Endothelial cell of hepatic sinusoid (primary cell): ENCODE measurements around the gene SLC7A8.
"Not testable (repeated sequence)": the region's sequence is repeated elsewhere in the genome, so short reads cannot be mapped to it uniquely, and the experiment has no call there.

Experiments
- in situ Hi-C: cut with HindIII; loops from 2 replicates; pipeline ENCODE4 v1.10.0; 2017; ENCODE audit warnings: low sequenced_read_pairs

SLC7A8 gene

DNA sequence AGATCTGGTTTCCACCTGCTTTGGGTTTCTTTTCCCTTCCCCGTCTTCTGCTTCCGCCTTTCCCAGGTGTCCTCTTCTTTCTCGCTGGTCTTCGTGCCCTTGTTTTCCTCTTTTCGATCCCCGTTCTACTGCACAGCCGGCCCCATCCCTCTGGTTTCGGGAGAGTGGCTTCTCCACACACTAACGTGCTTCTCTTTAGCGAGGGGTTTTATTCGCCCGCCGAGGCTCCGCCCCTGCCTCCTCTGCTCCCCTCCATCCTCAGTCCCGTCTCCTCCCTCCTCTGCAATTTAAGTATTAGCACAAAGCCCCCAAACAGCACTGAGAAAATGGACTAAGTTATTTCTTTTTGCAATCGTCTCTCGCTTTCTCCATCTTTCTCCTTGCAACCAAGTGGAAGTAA is at the start of gene SLC7A8:
Gene SLC7A8 (minus strand): TSS at position 182 of the 400 bp plus-strand sequence. CDS start 746 bp downstream, outside the sequence.
- in situ Hi-C loops: no loop called here

DNA sequence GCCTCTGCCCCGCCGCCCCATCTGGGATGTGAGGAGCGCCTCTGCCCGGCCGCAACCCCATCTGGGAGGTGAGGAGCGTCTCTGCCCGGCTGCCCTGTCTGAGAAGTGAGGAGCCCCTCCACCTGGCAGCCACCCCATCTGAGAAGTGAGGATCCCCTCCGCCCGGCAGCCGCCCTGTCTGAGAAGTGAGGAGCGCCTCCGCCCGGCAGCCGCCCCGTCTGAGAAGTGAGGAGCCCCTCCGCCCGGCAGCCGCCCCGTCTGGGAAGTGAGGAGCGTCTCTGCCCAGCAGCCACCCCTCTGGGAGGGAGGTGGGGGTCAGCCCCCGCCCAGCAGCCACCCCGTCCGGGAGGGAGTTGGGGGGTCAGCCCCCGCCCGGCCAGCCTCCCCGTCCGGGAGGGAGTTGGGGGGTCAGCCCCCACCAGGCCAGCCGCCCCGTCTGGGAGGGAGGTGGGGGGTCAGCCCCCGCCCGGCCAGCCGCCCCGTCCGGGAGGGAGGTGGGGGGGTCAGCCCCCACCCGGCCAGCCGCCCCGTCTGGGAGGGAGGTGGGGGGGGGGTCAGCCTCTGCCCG is 48.9 kb upstream of the SLC7A8 start:
- in situ Hi-C loops: not testable (repeated sequence)

DNA sequence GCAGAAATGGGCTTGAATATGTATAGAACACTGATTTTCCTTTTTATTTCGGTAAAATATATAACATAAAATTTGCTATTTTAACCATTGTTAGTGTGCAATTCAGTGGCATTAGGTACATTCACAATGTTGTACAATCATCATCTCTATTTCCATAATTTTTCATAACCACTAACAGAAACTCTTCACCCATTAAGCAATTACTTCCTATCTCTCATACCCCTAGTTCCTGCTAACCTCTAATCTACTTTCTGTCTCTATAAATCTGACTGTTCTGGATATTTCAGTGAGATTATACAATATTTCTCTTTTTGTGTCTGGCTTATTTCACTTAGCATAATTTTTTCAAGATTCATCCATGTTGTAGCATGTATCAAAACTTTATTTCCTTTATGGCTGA is 45.4 kb upstream of the SLC7A8 start:
- in situ Hi-C loops: no loop called here

DNA sequence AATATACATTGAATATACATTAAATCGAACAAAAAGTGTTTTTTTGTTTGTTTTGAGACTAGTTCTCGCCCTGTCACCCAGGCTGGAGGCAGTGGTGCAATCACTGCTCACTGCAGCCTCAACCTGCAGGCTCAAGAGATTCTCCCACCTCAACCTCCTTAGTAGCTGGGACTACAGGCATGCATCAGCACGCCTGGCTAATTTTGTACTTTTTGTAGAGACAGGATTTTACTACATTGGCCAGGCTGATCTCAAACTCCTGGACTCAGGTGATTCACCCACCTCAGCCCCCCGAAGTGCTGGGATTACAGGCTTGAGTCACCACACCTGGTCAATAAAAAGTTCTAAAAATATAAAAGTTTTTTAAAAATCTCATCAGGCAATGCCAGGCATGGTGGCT is 44.1 kb upstream of the SLC7A8 start:
- in situ Hi-C loops: no loop called here

DNA sequence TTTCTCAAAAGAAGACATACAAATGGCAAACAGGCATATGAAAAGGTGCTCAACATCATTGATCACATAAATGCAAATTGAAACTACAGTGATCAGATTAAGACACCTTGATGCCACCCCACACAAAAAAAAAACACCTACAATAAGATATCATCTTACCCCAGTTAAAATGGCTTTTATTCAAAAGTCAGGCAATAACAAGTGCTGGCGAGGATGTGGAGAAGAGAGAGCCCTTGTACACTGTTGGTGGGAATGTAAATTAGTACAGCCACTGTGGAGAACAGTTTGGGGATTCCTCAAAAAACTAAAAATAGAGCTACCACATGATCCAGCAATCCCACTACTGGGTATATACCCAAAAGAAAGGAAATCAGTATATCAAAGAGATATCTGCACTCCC is 41.5 kb upstream of the SLC7A8 start:
- in situ Hi-C loops: not testable (repeated sequence)

DNA sequence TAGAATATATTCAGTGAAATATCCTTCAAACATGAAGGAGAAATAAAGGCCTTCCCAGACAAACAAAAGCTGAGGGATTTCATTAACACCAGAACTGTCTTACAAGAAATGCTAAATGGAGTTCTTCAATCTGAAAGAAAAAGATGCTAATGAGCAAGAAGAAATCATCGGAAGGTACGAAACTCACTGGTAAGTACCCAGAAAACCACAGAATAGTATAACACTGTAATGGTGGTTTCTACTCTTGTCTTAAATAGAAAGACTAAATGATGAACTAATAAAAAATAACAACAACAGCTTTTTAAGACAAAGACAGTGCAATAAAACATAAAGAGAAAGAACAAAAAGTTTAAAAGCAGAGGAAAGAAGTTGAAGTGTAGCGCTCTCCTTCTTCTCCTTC is 35.6 kb upstream of the SLC7A8 start:
- in situ Hi-C loops: no loop called here

- in situ Hi-C loops: no loop called here
Observed at GRCh38 chr14:23217032-23218020, 33.9 kb upstream of the SLC7A8 start.

DNA sequence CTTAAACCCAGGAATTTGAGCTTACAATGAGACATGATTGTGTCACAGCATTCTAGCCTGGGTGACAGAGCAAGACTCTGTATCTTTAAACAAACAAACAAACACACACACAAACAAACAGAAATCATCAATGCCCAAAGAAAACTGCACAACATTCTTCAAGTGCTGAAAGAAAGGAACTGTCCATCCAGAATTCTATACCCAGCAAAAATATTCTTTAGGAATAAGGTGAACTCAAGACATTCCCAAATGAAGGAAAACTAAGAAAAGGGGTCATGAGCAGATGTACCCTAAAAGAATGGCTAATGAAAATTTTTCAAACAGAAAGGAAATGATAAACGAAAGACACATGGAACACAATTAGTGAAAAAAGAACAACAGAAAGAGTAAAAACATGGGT is 32.0 kb upstream of the SLC7A8 start:
- in situ Hi-C loops: no loop called here

GRCh38 chr14:23209651-23210423 is 26.4 kb upstream of the SLC7A8 start:
- in situ Hi-C loops: no loop called here

DNA sequence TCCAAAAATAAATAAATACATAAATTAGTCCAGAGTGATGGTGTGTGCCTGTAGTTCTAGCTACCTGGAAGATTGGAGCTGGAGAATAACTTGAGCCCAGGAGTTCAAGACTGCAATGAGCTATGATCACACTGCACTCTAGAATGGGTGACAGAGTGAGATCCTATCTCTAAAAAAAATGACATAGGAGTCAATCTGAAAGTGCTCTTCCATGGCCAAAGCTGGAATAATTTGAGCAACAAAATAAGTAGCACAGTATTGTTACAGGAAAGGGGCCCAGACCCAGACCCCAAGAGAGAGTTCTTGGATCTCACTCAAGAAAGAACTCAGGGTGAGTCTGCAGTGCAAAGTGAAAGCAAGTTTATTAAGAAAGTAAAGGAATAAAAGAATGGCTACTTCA is 24.9 kb upstream of the SLC7A8 start:
- in situ Hi-C loops: no loop called here

DNA sequence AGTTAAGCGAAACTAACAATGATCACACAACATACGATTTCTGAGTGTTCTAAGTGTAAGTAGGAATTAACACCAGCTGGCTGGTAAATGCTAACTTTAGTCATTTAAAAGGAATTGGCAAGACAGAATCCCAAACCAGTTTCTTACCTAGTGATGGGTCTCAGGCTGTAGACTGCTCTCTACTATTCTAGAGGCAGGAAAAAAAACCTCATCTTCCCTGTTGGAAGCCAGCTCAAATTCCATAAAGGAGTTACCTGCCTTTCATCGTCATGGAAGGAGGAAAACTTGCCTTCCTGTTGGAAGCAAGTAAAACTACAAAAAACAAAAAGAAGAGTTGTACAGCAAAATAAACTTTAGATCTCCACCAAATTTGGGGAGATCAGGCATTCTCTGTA is 23.7 kb upstream of the SLC7A8 start:
- in situ Hi-C loops: no loop called here

DNA sequence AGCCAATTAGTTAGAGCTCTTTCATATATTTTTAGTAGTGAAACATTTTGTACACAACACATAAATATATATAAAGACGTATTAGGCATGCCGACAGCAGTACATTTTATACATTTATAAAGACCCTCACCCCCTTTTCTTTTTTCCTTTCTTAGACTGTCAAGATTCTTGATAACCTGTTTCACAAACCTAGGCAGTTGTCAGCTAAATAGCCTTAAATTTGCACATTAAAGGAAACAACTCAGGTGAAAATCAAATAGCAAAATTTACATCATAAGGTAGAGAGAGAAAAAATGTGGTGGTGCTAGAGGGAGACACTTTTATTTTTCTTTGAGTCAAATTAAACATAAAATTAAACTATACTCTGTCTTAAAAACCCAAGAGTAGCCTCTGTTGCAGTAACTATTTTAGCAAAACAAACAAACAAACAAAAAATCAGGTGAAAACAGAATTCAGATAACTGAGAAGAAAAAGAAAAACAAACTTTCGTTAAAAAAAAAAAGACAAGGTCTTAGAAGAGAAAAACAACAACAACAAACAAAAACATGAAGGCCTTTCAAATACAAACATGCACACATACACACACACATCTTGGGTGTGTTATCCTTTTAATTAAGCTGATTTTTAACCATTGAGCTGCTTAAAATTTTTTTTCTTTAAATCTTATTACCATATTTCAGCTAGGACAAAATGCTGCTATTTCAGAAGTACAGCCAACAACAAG is 23.1 kb upstream of the SLC7A8 start:
- in situ Hi-C loops: no loop called here

DNA sequence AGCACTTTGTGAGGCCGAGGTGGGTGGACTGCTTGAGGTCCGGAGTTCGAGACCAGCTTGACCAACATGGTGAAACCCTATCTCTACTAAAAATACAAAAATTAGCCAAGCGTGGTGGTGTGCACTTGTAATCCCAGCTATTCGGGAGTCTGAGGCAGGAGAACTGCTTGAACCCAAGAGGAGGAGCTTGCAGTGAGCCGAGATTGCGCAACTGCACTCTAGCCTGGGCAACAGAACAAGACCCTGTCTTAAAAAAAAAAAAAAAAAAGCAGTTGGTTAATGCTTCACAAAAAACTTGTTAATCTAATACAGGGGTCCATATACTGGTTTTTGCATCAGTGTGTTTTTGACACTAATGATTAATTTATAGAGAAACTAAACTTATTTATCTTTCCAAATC is 18.5 kb upstream of the SLC7A8 start:
- in situ Hi-C loops: no loop called here

GRCh38 chr14:23199141-23199540 is 15.7 kb upstream of the SLC7A8 start:
- in situ Hi-C loops: not testable (repeated sequence)

DNA sequence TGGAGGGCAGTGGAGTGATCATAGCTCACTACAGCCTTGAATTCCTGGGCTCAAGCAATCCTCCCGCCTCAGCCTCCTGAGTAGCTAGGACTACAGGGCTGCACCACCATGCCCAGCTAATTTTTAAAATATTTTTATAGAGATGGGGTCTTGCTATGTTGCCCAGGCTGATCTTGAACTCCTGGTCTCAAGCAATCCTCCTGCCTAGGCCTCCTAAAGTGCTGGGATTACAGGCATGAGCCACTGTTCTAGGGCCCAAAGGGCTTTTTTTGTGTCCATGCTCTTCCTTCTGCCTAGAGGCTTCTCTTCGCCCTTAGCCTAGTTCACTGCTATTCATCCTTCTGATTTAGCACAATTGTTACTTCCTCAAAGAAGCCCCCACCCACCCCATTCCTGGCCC is 13.0 kb upstream of the SLC7A8 start:
- in situ Hi-C loops: not testable (repeated sequence)

- in situ Hi-C loops: no loop called here
Observed at GRCh38 chr14:23195552-23196101, 12.2 kb upstream of the SLC7A8 start.

GRCh38 chr14:23193432-23193831 is 10.0 kb upstream of the SLC7A8 start:
- in situ Hi-C loops: no loop called here

GRCh38 chr14:23187925-23188324 is 4.5 kb upstream of the SLC7A8 start:
- in situ Hi-C loops: loop anchor here (5.0 kb wide), 1 partner anchor 71 kb away; the partner anchor contains the start of gene CEBPE

- in situ Hi-C loops: loop anchor here (5.0 kb wide), 1 partner anchor 70 kb away; the partner anchor contains the start of gene CEBPE
Observed at GRCh38 chr14:23186913-23187654, 3.6 kb upstream of the SLC7A8 start.

DNA sequence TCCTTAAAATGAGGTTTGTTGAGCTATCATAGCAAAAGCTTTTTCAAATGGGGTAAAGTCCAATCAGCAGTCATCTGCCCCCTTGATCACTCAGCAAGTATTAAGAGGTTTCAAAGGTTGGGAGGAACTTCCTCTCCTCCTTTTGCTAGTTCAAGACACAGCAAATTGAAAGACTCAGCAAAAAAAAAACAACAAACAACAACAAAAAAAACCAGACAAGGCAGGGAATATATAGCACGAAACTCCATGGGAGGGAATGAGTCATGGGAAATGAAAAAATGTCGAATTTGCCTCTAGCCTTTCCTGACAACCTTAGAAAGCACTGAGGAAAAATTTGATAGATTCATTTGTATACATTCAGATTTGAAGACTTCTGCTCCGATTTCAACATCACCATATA is 1.6 kb upstream of the SLC7A8 start:
- in situ Hi-C loops: loop anchor here (5.0 kb wide), 1 partner anchor 68 kb away; the partner anchor contains the start of gene CEBPE
